ENCODE measurements around the gene SCNN1A. TPM values are rescaled to one million over a fixed set of nuclear protein-coding genes. Genes with fewer than 3 reads are reported as not detected.

Gene SCNN1A
- total RNA-seq, 1 donor from 2014 or later = 3.3 TPM

- no peak for DNase-seq (ENCODE audit: low spot score)
Observed at GRCh38 chr12:6369916-6370575, 5.3 kb downstream of the SCNN1A start.

GRCh38 chr12:6368906-6369525, 6.3 kb downstream of the SCNN1A start:
- DNase-seq (ENCODE audit: low spot score) = no peak

- no peak for DNase-seq (ENCODE audit: low spot score)
Observed at GRCh38 chr12:6367969-6368892, 7.1 kb downstream of the SCNN1A start.

- no peak for DNase-seq (ENCODE audit: low spot score)
Observed at GRCh38 chr12:6367065-6367968, 8.0 kb downstream of the SCNN1A start.

- DNase-seq (ENCODE audit: low spot score) = no peak
Observed at GRCh38 chr12:6364044-6364374, 11.4 kb downstream of the SCNN1A start.

GRCh38 chr12:6363330-6364043, 11.9 kb downstream of the SCNN1A start:
- DNase-seq (ENCODE audit: low spot score) = no peak

- DNase-seq (ENCODE audit: low spot score) = no peak
Observed at GRCh38 chr12:6363010-6363329, 12.4 kb downstream of the SCNN1A start.

- no peak for DNase-seq (ENCODE audit: low spot score)
Observed at GRCh38 chr12:6362403-6362802, 13.0 kb downstream of the SCNN1A start.

- no peak for DNase-seq (ENCODE audit: low spot score)
Observed at GRCh38 chr12:6361834-6362233, 13.5 kb downstream of the SCNN1A start.

GRCh38 chr12:6360578-6361490, 14.5 kb downstream of the SCNN1A start:
- DNase-seq (ENCODE audit: low spot score) = no peak

- no peak for DNase-seq (ENCODE audit: low spot score)
Observed at GRCh38 chr12:6360080-6360571, 15.2 kb downstream of the SCNN1A start.

GRCh38 chr12:6358881-6359280, 16.5 kb downstream of the SCNN1A start:
- no peak for DNase-seq (ENCODE audit: low spot score)

- no peak for DNase-seq (ENCODE audit: low spot score)
Observed at GRCh38 chr12:6356374-6356820, 19.0 kb downstream of the SCNN1A start.

GRCh38 chr12:6355491-6356373, 19.6 kb downstream of the SCNN1A start:
- no peak for DNase-seq (ENCODE audit: low spot score)

GRCh38 chr12:6354495-6355393, 20.6 kb downstream of the SCNN1A start:
- no peak for DNase-seq (ENCODE audit: low spot score)

- DNase-seq (ENCODE audit: low spot score) = no peak
Observed at GRCh38 chr12:6352193-6353173, 22.9 kb downstream of the SCNN1A start.

All from mesenteric fat pad (tissue), 1 donor.